ENCODE results near the gene AQP12A.

Gene AQP12A

GRCh38 chr2:240726876-240727275, 35.2 kb downstream of the AQP12A start:
- no peak for DNase-seq

DNA sequence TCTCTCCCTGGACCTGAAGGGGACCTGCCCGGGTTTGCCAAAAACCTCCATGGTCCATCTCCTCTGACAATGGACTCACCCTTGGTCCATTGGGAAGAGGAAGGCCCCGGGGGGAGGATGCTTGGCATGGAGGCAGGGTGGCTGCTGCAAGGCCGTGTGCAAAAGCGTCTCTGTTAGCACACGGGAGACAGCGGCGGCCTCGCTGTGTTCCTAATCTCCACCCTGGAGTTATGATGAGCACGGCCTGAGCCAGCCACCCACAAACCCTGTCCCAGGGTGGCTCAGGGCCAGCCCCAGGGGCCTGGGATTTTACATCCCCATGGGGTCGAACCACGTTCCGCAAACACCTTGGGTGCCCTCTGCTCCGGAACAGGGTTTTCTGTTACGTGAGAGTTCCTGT, 35.8 kb downstream of the AQP12A start:
- no peak for DNase-seq

DNA sequence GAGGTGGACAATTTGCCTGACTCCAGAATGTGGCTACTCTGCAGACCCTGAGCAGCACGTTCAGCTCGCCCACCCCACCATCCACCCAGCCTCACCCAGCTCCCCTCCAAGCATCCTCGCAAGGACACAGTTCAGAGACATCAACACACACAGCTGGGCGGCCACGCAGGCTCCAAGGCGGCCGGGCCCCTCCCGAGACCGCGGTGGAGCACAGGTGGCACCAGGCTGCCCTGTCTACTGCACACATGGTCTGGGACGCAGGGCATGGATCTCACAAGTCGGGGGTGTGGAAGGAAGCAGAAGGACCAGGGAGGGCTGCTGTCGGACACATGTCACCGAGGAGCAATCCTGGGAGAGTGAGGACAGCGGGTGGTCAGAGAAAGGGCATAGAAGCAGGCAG, 36.2 kb downstream of the AQP12A start:
- DNase-seq = no peak

- no peak for DNase-seq
Measured at GRCh38 chr2:240728361-240728760, 36.7 kb downstream of the AQP12A start.

- DNase-seq = no peak
Measured at GRCh38 chr2:240728827-240729226, 37.2 kb downstream of the AQP12A start.

DNA sequence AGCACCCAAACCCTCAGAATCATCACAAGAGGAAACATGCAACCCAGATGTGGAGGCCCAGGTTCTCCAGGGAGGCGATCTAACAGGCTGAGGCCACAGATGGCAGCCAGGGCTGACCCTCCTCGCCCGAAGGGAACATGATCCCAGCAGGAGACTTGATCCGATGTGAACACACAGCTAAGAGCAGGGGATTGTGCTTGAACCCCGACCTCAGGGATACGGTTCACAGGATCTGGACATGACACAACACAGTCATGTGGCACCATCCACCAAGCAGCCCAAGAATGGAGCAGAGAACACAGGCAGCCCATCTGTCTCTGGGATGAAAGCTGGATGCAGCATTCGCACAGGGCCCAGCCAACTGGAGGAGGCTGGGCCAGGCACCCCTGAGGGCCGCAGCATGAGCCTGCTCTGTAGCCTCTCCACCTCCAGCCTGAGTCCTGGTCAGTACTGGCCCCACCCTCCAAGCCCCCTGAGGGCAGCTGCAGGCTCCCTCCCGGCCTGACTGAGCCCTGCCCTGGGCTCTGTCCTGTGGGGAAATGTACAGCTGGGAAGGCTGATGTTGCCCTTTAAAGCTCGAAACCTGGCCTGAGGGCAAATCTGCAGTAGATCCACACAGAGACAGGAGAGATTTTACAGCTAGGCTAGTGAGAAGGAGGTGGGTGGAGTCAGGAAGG, 39.0 kb downstream of the AQP12A start:
- DNase-seq = no peak

- no peak for DNase-seq
Measured at GRCh38 chr2:240731178-240731545, 39.5 kb downstream of the AQP12A start.

GRCh38 chr2:240732184-240732583, 40.5 kb downstream of the AQP12A start:
- no peak for DNase-seq

DNA sequence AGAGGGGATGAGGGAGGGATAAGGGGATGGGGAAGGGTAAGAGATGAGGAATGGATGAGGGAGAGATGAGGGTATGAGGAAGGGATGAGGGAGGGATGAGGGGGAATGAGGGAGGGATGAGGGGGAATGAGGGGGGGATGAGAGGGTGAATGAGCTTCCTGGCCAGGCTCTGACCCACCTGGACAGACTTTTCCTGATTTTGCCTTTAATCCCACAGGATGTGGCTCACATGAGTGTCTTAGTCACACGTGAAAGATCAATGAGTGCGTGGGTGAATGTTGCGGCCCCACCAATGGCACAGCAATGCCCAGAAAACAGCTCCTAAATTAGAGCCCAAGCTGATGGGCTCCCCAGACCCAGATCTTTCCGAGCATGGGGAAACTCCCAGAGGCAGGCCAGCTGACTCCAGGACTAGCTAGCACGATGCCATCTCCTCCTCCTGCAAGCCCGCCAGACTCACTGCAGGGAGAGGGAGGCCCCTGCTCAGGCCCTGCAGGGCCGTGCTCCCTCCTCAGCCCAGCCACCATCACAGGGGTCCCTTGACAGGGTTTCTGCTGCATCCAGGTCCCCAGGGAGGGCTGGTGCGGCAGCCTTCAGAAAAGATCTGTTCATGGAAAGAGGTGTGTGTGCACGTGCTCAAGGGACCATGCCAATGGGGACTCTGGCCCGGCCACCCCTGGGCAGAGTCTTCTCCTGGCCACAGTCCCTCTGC, 41.4 kb downstream of the AQP12A start:
- no peak for DNase-seq

DNA sequence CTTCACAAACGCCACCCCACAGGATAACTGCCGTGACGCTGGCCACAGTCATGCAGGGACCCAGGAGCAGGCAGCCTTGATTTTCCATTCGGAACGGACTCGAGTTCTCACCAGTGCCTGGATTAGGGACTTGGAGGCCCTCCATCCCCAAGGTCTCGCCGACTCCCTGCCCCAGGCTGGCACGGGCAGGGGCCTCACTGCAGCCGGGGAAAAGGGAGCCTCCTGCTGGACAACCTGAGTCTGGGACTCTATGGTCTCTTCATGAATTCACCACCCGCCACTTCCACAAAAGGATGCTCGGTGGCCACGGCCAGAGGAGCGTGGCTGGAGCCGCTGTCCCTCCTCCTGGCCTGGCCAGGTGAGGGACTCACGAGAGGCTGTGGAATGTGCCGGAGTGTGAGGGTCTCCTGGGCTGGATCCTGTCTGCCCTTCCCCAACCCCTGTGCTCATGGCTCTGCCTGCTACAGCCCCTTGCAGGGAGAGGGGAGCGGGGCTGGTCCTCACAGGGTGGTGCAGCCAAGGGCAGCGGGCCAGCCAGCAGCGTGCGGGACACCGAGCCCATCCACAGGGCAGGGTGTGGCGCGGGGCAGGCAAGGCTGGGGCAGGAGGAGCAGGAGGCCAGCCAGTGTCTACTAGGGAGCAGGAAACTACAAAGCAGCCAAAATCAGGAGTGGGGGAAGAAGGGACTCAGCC, 42.3 kb downstream of the AQP12A start:
- DNase-seq = no peak

DNA sequence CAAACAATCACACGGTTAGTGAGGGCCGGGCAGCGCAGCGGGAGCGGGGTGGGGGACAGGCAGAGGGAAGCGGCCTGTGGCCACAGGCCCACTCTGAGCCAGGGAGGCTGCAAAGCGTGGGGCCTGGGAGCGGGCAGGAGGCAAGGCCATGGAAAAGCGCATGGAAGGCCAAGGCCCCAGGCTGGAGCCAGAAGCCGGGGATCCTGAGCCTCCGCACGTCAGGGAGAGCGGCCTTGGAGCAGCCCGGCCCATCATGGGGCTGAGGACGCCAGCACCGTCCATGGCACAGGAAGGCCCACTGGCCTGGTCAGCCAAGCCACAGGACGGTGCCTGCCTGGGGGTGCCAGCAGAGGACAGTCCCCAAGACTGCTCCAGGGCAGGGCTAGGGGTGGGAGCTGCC, 43.1 kb downstream of the AQP12A start:
- DNase-seq = no peak

GRCh38 chr2:240735476-240735875, 43.8 kb downstream of the AQP12A start:
- DNase-seq = no peak

- DNase-seq = no peak
Measured at GRCh38 chr2:240736281-240737250, 44.9 kb downstream of the AQP12A start.

- no peak for DNase-seq
Measured at GRCh38 chr2:240737512-240737911, 45.8 kb downstream of the AQP12A start.

- no peak for DNase-seq
Measured at GRCh38 chr2:240737958-240738357, 46.3 kb downstream of the AQP12A start.

GRCh38 chr2:240739797-240740196, 48.1 kb downstream of the AQP12A start:
- no peak for DNase-seq

DNA sequence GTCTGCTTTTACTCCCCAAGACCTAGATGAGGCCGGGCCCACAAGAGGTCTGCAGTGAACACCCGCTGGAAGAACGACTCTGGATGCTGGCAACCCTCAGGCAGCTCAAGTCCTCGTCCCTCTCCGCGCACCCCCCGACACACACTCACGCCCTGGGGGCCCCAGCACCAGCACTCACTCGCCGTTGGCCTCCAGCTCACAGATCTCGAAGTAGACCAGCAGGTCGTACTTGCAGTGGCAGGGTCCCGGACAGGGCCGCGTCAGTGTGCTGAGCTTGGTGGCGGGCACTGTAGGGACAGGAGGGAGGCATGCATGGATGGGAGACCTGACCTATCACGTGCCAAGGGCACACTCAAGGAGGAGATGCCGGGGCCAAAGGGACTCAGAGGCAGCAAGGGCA, 49.4 kb downstream of the AQP12A start:
- no peak for DNase-seq

DNA sequence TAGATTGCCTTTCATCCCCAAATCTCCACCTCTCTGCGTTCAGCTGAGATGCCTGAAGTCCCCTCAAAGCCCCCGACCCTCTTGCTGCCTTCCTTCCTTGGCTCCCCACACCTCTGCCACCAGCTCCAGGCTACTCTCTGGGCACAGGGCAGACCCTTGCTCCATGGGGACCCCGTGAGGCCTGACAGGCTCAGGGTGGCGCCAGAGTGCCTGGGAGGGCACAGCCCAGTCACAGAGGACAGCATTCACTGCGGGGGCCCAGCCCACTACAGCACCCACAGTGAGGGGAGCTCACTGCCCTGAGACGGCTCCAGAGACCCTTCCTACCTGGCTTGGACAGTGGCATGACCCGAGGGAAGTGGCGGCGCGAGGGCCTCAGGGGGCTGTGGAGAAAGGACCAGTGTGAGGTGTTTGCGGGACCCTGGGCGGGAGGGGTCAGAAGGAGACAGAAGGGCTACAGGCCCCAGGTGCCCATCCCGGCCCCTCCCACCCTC, 51.0 kb downstream of the AQP12A start:
- no peak for DNase-seq

DNA sequence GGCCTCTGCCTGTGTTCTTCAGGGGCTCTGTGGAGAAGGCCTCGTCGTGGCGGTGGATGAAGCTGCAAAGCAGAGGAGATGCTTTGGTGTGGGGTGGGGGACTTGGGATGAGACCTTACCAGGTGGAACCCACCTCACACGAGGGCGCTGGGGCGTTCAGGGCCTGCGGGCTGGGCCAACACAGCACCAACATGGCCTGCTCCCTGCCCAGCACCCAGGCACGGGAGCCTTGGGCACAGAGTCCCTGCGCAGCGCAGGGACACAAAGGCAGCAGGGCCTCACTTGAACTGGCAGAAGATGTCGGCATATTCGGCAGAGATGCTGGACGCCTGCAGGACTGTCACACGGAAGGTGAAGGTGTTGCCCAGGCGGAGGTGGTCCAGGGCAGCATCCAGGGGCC, 53.8 kb downstream of the AQP12A start:
- no peak for DNase-seq

DNA sequence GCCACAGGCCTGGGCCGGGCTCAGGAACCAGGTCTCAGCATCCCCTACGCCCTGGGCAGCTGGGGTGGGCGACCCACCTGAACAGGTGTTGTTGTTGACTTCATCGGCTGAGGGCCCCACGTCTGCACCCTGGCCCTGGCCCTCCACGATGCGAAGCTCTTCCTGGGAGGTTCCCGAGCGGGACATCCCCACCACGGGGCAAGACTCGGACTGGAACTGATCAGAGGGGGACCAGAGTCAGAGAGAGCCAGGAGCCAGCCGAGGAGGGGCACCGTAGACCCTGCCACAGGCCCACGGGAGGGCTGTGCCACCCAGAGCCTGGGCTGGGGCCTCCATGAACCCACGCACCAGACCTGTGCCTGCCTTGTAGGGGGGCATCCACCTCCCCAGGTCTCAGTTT, 54.3 kb downstream of the AQP12A start:
- DNase-seq = no peak

DNA sequence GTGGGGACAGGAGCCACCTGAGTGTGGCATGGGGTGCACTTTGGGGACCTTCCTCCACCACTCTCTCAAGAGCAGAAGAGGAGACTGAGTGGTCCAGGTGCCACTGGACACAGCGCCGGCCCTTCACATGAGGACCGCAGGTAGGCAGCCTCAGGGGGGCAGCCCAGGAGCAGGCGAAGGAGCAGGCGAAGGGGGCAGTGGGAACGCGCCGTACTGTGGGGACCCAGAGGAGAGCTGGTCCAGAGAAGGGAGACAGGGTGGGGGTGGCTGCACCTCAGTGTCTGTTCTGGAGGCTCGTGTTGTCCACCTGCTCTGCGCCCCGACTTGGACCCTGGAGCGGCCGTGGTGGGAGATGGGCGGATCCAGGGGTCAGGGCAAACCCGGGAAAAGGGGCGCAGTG, 55.0 kb downstream of the AQP12A start:
- no peak for DNase-seq

GRCh38 chr2:240747256-240747655, 55.6 kb downstream of the AQP12A start:
- no peak for DNase-seq
